GM08714 (cell line): ENCODE data around the gene TMEM107.
A peak's percentile ranks its signal among the peaks of the same experiment; 100 is the strongest.

Experiments used
- H3K4me3 ChIP-seq: fragments of 200-500 bp; sonication (Bioruptor generic); 2 replicates; pipeline ENCODE4 v1.5.1; 2014; ENCODE audit warnings: mild to moderate bottlenecking, low read length, inconsistent platforms
- ZNF274 ChIP-seq: IDR thresholded peaks from 2 replicates; pipeline ENCODE4 v1.6.1; 2012; ENCODE audit warnings: mild to moderate bottlenecking, low read depth, low read length

The TMEM107 gene

GRCh38 chr17:8176998-8177731 lies 985 bp upstream of the TMEM107 start:
- H3K4me3 ChIP-seq: peak overlapping the region; percentile 66; the same call in 1 of the 2 replicates
- no peak for TF ChIP-seq ZNF274

- no peak for TF ChIP-seq ZNF274
- H3K4me3 ChIP-seq: peak overlapping the region; percentile 66
Observed at GRCh38 chr17:8175795-8176196, 384 bp downstream of the TMEM107 start.

- H3K4me3 ChIP-seq: peak overlapping the region; percentile 71
Observed at GRCh38 chr17:8173871-8174322, 2.3 kb downstream of the TMEM107 start.

GRCh38 chr17:8173056-8173870 lies 2.9 kb downstream of the TMEM107 start:
- peak overlapping the region; percentile 71 for H3K4me3 ChIP-seq
- no peak for TF ChIP-seq ZNF274

More at GRCh38 chr17:8173871-8174322, 2.3 kb downstream of the TMEM107 start:
- TF ChIP-seq ZNF274: no peak

GRCh38 chr17:8170186-8170585 lies 6.0 kb downstream of the TMEM107 start:
- peak overlapping the region; percentile 3; the same call in 1 of the 2 replicates for H3K4me3 ChIP-seq

- TF ChIP-seq ZNF274: no peak
- H3K4me3 ChIP-seq: no peak overlapping the region
Observed at GRCh38 chr17:8167526-8167925, 8.7 kb downstream of the TMEM107 start.

- no peak overlapping the region for H3K4me3 ChIP-seq
- no peak for TF ChIP-seq ZNF274
Observed at GRCh38 chr17:8166731-8167130, 9.4 kb downstream of the TMEM107 start.

GRCh38 chr17:8164815-8165131 lies 11.4 kb downstream of the TMEM107 start:
- no peak for TF ChIP-seq ZNF274
- H3K4me3 ChIP-seq: no peak overlapping the region

- H3K4me3 ChIP-seq: no peak overlapping the region
- no peak for TF ChIP-seq ZNF274
Observed at GRCh38 chr17:8163978-8164814, 12.0 kb downstream of the TMEM107 start.

- TF ChIP-seq ZNF274: no peak
- peak overlapping the region; percentile 95; the same call in 1 of the 2 replicates for H3K4me3 ChIP-seq
Observed at GRCh38 chr17:8162997-8163977, 12.9 kb downstream of the TMEM107 start.

GRCh38 chr17:8162233-8162996 lies 13.8 kb downstream of the TMEM107 start, which contains the start of gene VAMP2:
Gene VAMP2, minus strand, starts transcription at chr17:8162948. Its CDS starts 69 bp downstream, at chr17:8162879.
- H3K4me3 ChIP-seq: peak within 1 kb of the TSS; percentile 95

More at GRCh38 chr17:8162233-8162996, 13.8 kb downstream of the TMEM107 start, which contains the start of gene VAMP2:
- TF ChIP-seq ZNF274: no peak
